NCI-H2196 treated with DMSO at 0.1 percent for 48 hours (cell line): Measurements from ENCODE around the gene C2orf78.
"Not testable (repeated sequence)": the region's sequence is repeated elsewhere in the genome, so short reads cannot be mapped to it uniquely, and the experiment has no call there.

Source experiments
- DNase-seq: peaks from one replicate; lab custom pipeline; 2025; ENCODE audit not compliant: unreplicated experiment; lab: John Stamatoyannopoulos, UW

Gene C2orf78

DNA sequence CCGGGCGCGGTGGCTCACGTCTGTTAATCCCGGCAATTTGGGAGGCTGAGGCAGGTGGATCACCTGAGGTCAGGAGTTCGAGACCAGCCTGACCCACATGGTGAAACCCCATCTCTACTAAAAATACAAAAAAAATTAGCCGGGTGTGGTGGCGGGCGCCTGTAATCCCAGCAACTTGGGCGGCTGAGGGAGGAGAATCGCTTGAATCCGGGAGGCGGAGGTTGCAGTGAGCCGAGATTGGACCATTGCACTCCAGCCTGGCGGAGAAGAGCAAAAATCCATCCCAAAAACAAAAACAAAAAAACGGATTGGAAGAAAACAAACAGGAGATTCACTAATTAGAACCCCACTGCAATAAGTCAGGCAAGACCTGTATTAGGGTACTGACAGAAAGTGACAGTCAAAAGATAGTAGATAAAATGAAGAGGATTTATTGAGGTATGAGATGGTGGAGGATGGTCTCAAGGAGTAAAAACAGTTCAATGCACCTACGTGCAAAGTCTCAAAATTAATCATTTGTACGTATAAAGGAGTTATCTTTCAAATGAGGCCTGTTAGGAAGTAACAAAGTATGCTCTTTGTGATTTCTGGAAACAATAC is 5.0 kb upstream of the C2orf78 start:
- DNase-seq, result not testable (repeated sequence)

DNA sequence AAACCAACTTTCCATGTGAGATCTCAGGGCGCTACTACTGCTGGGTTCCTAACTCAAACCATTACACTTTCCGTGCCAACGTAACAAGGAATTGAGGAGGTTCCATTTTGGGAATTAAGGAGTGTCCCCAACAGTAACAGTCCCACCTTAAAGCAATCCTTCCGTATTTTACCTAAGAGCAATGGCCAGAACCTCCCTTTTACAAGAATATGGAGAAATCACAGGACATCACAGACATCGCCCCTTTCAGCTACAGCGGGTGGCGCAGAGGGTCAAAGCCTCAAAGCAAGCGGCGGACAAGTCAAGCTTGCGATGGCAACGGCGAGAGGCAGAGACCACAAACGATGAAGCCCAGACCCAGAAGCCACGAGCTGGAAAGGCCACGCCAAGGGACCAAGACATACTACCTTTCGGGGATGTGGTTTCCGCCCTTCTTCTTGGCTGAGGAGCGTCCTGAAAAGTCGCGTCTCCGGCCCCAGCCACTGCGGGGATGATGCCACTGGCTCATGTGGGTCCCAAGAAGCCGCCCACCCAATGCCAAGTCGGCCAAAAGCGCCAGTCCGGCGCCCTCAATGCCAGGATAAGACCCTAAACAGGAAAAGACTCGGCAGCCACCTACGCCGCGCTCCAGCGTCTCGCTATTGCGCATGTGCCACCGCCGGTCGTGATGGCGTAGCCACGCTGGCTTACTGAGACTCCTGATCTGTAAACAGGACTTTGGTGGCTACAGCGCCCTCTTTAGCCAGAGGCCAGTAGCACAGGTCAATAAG is 4.3 kb upstream of the C2orf78 start, which contains the start of gene DUSP11:
TSS of gene DUSP11 (minus strand) at position 637 of the 770 bp plus-strand sequence. CDS start at position 508, 129 bp downstream.
- peak; percentile 54 for DNase-seq

DNA sequence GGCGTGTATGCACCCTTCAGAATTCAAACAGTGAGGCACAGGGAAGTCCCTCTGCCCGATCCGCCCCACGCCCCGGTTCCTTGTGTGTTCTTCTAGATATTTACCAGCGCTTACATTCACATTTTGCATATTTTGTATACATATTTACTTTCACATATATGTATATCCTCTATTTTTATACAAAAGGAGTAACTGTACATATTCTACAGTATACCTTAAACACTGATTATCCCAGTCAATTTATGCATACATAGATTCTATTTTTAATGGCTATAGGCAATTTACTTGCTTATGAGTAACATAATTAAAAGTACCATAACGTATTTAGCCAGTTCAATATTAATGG is 3.8 kb upstream of the C2orf78 start:
- no peak for DNase-seq

DNA sequence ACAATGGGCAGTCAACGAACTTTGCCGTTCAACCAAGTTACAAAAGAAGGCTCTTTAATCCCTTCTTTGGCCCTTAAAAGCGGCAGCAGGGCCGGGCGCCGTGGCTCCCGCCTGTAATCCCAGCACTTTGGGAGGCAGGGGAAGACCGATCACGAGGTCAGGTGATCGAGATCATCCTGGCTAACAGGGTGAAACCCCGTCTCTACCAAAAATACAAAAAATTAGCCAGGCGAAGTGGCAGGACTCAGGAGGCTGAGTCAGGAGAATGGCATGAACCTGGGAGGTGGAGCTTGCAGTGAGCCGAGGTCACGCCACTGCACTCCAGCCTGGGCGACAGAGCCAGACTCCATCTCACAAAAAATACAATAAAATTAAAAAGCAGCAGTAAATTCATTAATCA is 581 bp upstream of the C2orf78 start:
- DNase-seq, result not testable (repeated sequence)

DNA sequence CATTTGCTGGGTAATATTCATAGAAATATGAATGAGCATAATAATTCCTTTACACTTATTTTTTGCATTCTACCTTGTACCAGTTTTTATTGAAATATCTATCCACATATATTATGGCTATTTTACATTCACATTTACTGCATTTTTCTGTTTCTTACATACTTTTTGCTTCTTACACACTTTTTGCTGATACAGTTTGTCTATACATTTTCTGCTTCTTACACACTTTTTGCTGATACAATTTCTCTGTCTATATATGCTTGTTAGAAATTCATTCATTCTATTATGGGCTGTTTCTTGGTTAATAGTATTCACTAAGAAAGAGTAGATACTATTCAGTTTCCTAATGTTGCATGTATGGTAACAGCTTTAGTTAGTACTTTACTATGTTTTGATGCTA is 27.9 kb downstream of the C2orf78 start:
- no peak for DNase-seq

DNA sequence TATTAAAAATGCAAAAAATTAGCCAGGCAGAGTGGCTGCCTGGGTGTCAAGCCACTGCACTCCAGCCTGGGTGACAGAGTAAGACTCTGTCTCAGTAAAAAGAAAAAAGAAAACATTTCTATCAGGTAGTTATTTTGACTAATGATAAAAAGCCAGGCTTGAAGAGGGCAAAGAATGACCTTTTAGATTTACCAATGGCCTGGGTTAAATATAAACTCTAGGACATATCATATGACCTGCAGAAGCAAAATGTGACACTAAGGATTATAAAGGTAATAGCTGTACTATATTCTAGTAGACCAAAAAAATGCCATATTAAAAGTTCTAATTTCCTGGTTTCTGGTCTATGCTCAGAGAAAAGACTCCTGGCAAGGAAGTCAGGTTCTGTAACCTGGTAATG is 28.7 kb downstream of the C2orf78 start:
- DNase-seq, result no peak

DNA sequence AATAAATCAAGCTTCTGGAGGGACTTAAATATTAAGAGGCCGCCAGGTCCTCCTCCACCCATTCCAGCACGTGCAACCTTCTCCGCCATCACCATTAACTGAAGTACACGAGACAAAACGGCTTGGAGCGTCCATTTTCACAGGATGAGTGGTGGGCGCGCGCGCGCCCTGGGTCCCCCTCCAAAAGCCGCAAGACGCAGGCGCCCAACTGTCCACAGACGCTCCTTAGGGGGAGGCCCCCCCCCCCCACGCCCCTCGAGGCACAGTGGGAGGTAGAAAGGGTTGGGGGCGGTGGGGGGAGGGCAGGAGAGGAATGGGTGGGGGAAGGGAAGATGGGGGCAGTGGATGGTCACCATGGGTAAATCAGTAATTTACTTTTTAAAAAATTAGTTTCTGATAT is 34.3 kb downstream of the C2orf78 start:
- no peak for DNase-seq

DNA sequence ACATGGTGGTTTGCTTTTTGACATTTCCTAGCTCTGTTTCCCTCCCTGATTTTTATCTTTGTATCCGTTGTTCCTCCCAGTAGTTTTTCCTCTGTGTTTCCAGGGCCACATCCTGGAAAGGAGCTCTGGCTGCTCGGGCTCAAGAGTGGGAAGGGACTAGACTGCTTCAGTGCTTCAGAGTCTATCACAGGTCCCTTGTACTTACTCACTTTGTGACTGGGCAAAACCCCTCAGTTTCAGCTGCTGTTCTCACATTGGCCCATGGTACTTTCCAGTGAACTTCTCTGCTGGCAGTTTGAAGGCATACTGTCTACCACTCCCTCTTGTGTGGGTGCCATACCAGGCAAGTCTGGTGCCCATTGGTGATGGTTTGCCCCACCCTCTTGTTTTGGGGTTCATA is 37.2 kb downstream of the C2orf78 start:
- no peak for DNase-seq

DNA sequence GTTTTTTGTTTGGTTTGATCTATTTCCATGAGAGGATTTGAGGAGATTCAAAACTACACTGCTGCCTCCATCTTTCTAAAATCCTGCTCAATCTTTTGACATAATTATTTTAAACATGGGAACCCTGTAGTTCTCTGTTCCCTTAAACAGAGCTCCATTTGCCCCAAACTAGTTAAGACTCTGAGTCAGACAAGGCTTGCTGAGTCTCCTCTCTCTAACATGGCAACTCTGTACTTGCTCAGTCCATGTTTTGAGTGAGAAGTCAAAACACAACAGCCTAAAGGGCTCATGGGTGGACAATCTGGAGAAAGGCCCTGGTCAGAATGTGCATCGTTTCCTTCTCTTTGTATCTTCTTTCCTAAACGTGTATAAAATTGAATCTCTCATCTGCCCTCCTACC is 37.7 kb downstream of the C2orf78 start:
- no peak for DNase-seq

DNA sequence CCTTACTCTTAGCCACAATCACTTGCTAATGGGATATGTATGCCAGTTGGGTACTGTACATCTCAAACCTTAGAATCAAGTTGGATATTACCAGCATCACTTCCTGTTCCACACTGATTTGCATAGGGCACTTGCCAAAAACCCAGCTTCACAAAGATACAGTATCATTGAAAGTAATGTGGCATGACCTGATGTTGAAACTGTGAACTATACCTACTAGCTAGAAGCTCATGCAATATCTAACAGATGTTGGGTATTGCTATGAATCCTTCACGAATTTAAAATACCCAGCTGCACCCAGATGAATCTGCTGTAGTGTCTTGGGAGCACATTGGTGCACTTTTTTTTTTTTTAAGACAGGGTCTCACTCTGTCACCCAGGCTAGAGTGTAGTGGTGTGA is 38.3 kb downstream of the C2orf78 start:
- DNase-seq, result no peak

DNA sequence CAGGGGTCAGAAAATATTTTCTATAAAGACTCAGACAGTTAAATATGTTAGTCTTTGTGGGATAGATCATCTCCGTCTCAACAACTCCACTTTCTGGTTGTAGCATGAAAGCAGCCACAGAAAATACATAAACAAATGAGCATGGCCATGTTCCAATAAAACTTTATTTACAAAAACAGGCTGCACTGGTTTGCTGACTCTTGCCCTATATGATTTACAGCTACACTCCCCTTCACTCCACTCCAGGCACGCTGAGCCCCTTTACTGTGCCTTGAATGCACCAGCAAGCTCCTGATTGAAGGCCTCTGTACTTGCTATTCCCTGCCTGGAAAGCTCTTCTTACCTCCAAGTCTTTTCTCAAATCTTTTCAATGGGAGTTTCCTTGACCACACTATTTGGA is 39.0 kb downstream of the C2orf78 start:
- no peak for DNase-seq

DNA sequence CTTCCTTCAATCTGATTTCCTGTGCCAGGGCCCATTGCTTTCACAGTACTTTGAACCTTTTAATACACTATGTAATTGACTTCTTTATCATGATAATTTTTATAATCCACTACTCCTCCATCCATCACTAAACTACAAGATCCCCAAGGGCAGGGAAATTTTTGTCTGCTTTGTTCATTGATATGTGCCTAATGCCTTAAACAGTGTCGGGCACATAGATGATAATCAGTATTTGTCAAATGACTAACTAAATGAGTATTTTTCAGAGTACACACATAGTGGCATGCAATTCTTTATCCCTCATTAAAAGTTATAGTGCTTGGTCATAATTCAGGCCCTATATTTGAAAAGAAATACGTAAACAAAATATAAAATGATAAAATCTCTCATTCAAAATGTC is 39.4 kb downstream of the C2orf78 start:
- DNase-seq, result no peak

DNA sequence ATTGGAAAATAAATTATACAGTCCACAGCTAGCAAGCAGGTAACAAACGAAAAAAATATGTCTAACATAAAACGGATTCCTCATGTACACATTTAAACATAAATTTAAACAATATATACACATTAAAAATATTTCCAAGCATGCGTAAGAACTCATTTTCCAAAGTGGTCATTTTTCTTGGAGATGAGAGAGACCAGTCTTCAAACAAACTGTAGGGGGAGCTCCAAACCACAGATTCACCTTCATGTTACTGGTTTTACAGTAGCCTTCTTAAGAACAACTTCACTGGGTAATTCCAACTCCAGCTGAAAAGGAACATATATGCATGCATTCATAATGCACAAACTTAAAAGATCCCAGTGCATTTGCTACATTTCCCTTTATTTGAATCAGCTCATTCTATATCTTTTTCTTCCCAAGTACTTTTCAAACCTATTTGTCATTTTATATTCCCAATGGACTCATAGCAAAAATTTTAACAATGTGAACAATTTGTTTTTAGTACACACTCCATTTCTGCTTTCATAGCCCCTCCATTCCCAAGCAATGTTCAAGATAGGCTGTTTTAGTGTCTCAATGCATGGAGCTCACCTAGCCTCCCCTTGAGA is 40.0 kb downstream of the C2orf78 start:
- DNase-seq, result peak; percentile 8

DNA sequence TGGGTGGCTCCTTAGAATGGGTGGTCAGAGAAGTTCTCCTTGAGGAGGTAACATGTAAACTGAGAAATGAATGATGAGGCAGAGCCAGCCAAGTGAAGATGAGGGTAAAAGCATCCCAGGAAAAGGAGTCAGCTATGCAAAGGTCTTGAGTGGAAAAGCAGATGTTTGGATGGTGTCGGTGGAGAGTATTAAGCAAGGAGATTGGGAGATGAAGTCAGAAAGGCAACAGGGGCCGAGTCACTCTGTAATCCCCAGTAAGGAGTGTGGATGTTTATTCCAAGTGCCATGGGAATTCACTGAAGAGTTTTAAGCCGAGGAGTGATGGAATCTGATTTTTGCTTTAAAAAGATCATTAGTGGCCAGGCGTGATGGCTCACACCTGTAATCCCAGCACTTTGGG is 41.4 kb downstream of the C2orf78 start:
- DNase-seq, result no peak

DNA sequence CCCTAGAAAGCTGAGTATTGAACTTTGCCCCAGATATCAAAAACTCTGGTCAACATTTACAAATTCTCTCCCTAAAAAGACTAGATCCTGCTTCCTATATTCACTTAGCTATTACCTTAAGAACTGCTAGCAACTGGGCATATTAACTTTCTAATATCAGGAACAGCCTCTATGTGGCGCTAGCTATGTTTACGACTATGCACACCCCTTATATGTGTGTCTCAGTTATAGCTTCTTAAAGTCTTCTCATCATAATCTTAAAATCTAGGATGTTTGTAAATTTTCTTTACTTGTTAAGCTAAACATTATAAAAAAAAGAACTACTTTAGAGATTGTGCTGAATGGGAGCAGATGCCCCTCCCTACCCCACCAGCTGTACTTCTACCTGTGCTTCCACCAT is 43.0 kb downstream of the C2orf78 start:
- DNase-seq, result no peak

DNA sequence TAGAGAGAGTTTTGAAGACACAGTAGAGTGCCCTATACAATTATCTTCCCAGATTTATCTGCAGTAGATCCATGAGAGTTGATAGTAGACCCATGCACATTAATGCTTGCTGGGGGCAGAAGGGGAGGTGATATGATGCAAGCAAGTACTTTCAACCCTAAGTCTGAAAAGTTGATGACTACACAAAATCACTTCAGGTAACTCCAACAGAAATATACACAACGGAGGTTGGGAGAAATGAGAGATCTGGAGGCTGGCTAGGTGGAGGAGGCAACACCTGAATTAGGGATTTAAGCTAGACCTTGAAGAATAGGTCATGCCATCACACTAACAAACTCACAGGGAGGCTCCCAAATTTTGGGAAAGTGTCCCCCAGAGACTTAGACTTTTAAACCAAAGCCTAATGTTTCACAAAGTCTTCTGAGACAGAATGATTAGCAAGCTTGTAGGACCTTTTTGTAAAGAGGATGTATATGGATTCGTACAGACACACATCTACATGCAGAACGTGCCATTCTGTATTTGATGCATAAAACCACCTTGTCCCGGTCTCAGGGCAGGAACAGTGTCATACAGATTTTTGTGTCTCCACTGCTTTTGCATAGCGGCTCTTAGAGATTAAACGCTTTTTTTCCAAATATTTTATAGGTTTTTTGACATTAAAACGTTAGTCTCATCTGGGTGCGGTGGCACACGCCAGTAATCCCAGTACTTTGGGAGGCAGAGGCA is 43.8 kb downstream of the C2orf78 start:
- DNase-seq, result no peak

DNA sequence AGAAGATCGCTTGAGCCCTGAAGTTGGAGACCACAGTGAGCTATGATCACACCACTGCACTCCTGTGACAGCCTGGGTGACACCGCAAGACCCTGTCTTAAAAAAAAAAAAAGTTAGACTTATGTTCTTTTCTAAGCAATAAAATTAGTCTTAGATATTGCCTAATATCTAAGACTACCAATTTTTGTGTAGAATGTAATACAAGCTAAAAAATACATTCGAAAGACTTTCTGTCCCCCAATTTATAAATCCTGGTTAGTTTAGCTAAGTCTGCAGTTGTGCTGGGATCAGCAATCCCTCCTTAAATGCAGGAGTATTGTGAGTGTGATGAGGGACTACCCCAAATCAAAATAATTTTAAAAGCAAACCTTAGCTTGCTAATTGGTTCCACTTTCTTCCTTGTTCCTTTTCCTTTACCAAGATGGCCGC is 44.4 kb downstream of the C2orf78 start:
- DNase-seq, result no peak

DNA sequence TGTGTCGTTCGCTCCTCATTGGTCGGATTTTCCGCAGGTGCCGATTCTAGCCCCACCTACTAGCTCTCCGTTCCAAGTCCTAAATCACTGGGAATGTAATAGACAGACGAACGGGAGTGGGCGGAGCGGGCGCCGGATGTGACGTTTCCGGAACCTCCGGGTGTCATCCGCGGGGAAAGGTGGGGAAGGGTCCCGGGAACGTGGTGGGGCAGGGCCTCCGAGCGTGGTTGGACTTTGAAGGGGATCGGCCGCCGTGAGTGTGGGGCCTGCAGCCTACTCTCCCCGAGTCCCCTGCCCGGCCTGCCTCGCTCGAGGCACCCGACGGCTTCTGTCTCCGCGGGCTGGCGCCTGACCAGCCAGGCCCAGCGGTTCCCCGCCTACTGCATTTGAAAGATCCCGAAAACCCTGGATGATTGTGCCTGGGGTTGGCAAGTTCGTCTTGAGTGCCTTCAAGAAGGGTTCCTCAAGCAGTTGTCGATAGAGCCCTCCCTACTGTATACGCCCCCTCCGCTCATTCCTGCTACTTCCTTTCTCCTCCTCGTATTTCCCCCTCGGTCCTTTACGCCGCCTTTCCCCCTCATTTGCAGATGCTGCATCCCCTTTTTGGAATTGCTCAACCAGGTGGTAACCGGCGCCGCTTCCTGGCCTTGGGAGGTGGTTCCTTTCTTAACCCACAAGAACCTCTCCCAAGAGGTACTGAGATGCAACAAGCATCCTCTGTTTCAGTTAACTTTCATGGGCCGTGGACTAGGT is 45.0 kb downstream of the C2orf78 start, which contains the start of gene STAMBP:
TSS of gene STAMBP (plus strand) at position 144 of the 753 bp plus-strand sequence. CDS start 1,896 bp downstream, outside the sequence.
- peak; percentile 64 for DNase-seq

DNA sequence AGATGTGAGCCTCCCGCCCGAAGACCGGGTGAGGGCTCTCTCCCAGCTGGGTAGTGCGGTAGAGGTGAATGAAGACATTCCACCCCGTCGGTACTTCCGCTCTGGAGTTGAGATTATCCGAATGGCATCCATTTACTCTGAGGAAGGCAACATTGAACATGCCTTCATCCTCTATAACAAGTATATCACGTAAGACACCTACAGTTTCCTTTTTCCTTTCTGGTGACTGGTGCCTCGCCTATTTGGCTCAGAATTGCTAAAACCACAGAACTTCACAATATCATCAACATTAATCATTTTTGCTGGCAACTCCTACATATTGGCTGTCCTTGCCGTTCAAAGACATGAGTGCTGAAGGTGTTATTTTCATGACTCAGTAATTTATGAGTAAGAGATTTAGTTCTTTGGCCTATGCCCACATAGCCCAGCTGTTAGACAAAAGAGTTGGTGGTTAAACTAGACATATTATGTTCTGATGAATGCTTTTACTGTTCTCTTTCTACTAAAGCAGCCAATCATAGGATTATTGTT is 47.0 kb downstream of the C2orf78 start:
- no peak for DNase-seq

DNA sequence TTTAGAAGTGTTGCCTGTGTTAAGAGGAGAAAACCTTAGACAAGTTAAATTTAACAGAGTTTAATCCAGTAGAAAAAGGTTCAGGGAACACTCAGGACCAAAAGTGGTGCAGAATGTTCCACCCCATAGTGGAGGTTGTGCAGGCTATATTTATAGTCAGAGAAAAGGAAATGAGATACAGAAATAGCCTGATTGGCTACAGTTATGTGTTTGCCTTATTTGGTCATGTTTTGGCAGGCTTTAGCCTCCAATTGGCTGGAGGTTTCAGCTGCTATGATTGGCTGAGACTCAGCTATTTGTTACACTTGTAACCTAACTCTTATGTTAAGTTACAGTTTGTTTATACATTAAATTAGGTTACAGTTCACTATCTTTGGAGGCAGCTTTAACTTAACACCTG is 48.9 kb downstream of the C2orf78 start:
- DNase-seq, result no peak
